ENCODE data around the gene FLCN. TPM values are rescaled to one million over a fixed set of nuclear protein-coding genes. Genes with fewer than 3 reads are reported as not detected.

The FLCN gene
- 55.7 and 57.5 TPM in 2 replicates for total RNA-seq

GRCh38 chr17:17237026-17237799 lies at the start of gene FLCN:
Gene FLCN, minus strand, starts transcription at chr17:17237168. Its CDS starts 9,031 bp downstream, at chr17:17228137.

GRCh38 chr17:17280613-17281549 lies 43.9 kb upstream of the FLCN start, which contains the start of gene COPS3:
Gene COPS3, minus strand, starts transcription at chr17:17281246. Its CDS starts 60 bp downstream, at chr17:17281186.

GRCh38 chr17:17206124-17206912 lies 30.6 kb downstream of the FLCN start, which contains the start of gene PLD6:
Gene PLD6, minus strand, starts transcription at chr17:17206333. Its CDS starts 47 bp downstream, at chr17:17206286.

Small RNAs within 50 kb of the gene (small RNA-seq; reads per million reads assigned to genes)
- 0.12 reads per million for gene RNU6-767P

Other genes starting within 250 kb of the FLCN start
- 268 and 290 TPM in 2 replicates for gene MPRIP, start 194.7 kb downstream of the FLCN start, total RNA-seq
- gene PLD6, start 30.8 kb downstream of the FLCN start, total RNA-seq = 0.39 and 1.6 TPM in 2 replicates
- 47.5 and 82.9 TPM in 2 replicates for gene COPS3, start 44.1 kb upstream of the FLCN start, total RNA-seq
- 1.3 and 2.4 TPM in 2 replicates for gene NT5M, start 66.2 kb upstream of the FLCN start, total RNA-seq
- gene MED9, start 239.8 kb upstream of the FLCN start, total RNA-seq = 12.2 and 13.0 TPM in 2 replicates

All from placental epithelial cell (primary cell).